ENCODE measurements around the gene PPP2R5D. TPM values are rescaled to one million over a fixed set of nuclear protein-coding genes. Genes with fewer than 3 reads are reported as not detected.
A peak's percentile ranks its signal among the peaks of the same experiment; 100 is the strongest.

Gene PPP2R5D
- total RNA-seq, 1 experiment from 2014 or later: 52.7 TPM

GRCh38 chr6:43059168-43060033 lies 75.0 kb downstream of the PPP2R5D start, which contains the start of the genes KLC4 and MRPL2 (continued):
- TF ChIP-seq SP1 (CRISPR knock-in tag; conservative IDR thresholded peaks at IDR 0.05) (peak; percentile 93), AFF4 (CRISPR knock-in tag; IDR thresholded peaks at IDR 0.05; ENCODE audit: borderline replicate concordance) (no peak), TP53 (CRISPR knock-in tag; IDR thresholded peaks at IDR 0.05) (no peak), HMGA2 (CRISPR knock-in tag; IDR thresholded peaks at IDR 0.05) (no peak), NR3C1 (CRISPR knock-in tag; conservative IDR thresholded peaks at IDR 0.05; ENCODE audit: low read depth) (no peak), MLX (CRISPR knock-in tag; IDR thresholded peaks at IDR 0.05) (no peak), ETV6 (CRISPR knock-in tag; IDR thresholded peaks at IDR 0.05) (0 out of 2 replicates have a peak, but pooled peaks have one; percentile 35), NFYB (CRISPR knock-in tag; conservative IDR thresholded peaks at IDR 0.05; ENCODE audit: low read depth) (peak; percentile 41; the same call in 1 of the 2 replicates), CREM (CRISPR knock-in tag; IDR thresholded peaks at IDR 0.05) (peak; percentile 99)
- TF ChIP-seq, protein P1, sequence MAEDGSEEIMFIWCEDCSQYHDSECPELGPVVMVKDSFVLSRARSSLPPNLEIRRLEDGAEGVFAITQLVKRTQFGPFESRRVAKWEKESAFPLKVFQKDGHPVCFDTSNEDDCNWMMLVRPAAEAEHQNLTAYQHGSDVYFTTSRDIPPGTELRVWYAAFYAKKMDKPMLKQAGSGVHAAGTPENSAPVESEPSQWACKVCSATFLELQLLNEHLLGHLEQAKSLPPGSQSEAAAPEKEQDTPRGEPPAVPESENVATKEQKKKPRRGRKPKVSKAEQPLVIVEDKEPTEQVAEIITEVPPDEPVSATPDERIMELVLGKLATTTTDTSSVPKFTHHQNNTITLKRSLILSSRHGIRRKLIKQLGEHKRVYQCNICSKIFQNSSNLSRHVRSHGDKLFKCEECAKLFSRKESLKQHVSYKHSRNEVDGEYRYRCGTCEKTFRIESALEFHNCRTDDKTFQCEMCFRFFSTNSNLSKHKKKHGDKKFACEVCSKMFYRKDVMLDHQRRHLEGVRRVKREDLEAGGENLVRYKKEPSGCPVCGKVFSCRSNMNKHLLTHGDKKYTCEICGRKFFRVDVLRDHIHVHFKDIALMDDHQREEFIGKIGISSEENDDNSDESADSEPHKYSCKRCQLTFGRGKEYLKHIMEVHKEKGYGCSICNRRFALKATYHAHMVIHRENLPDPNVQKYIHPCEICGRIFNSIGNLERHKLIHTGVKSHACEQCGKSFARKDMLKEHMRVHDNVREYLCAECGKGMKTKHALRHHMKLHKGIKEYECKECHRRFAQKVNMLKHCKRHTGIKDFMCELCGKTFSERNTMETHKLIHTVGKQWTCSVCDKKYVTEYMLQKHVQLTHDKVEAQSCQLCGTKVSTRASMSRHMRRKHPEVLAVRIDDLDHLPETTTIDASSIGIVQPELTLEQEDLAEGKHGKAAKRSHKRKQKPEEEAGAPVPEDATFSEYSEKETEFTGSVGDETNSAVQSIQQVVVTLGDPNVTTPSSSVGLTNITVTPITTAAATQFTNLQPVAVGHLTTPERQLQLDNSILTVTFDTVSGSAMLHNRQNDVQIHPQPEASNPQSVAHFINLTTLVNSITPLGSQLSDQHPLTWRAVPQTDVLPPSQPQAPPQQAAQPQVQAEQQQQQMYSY (CRISPR knock-in tag; IDR thresholded peaks at IDR 0.05): no peak

DNA sequence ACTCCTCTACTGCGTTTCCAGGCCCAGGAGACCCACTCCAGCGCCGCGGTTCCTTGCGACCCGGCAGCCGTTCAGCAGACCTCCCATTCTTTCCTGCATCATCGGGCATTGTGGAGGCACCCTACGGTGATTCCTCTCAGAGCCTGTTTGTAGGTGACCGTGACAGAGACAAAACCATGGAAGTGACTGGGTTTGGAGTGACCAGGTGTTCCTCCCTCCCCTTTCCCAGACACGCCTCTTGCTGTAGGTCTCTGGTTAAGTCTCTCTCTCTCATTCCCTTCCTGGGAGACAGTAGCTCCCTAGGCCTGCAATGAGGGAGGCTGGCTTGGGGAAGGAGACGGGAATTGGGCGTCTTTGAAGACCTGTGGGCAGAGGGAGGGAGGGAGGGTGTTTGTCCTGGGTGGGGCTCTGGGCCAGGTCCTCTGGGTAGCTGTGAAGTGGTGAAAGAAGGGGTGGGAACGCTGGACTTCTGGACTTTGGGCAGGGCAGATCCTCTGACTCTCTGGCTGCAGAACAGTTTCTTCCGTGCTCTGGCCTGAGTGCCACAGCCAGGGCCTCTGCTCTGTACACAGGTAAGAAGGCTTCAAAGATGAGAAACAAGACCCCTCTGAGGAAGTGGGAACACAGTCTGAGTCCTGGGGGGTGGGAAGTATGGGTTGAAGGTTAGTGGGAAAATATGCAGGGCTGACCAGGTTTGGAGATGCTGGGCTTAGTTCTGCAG lies 75.8 kb downstream of the PPP2R5D start:
- ATAC-seq: peak; percentile 24
- peaks cover 21% of the 10 kb centered on the region for H3K4me1 Mint-ChIP-seq
- TF ChIP-seq GABPB1 (CRISPR knock-in tag; IDR thresholded peaks at IDR 0.05): peak; percentile 33; the same call in 1 of the 2 replicates
- no peak for TF ChIP-seq ZNF423 (CRISPR knock-in tag; IDR thresholded peaks at IDR 0.05)
- H3K4me3 Mint-ChIP-seq: peak overlapping the region; percentile 91
- POLR2A ChIA-PET: interaction anchor here (1.0 to 1.4 kb wide), 6 partner anchors 17 to 149 kb away, joined by 3 to 9 read pairs (median 6); partner anchors contain the start of genes KLHDC3, MEA1 and PTK7
- no peaks in the 10 kb centered on the region for H3K9me3 Mint-ChIP-seq
- H3K27ac Mint-ChIP-seq: peak overlapping the region; percentile 99
- peaks cover 21% of the 10 kb centered on the region for H3K36me3 Mint-ChIP-seq
- CTCF ChIA-PET: interaction anchor here (1.3 to 3.3 kb wide), 4 partner anchors 83 to 169 kb away, joined by 3 to 24 read pairs (median 4); partner anchors contain the start of gene DNPH1
- no peak for DNase-seq (ENCODE audit: low spot score)
- no peaks in the 10 kb centered on the region for H3K27me3 Mint-ChIP-seq (ENCODE audit: low read depth)

Measured in WTC11 (cell line).